ENCODE results near the gene PDCD2L.
A peak's percentile ranks its signal among the peaks of the same experiment; 100 is the strongest.
"Not testable (repeated sequence)": the region's sequence is repeated elsewhere in the genome, so short reads cannot be mapped to it uniquely, and the experiment has no call there.

PDCD2L gene

DNA sequence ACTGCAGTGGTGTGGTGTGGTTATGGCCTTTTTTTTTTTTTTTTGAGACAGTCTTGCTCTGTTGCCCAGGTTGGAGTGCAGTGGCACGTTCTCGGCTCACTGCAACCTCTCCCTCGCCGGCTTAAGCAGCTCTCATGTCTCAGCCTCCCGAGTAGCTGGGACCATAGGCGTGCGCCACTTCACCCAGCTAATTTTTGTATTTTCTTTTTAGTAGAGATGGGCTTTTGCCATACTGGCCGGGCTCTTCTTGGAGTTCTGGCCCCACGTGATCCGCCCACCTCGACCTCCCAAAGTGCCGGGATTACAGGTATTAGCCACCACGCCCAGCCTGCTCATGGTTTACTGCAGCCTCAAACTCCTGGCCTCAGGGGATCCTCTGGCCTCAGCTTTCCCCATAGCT lies 7.0 kb downstream of the PDCD2L start:
- DNase-seq (ENCODE audit: low read depth in 2 of 2): no peak

DNA sequence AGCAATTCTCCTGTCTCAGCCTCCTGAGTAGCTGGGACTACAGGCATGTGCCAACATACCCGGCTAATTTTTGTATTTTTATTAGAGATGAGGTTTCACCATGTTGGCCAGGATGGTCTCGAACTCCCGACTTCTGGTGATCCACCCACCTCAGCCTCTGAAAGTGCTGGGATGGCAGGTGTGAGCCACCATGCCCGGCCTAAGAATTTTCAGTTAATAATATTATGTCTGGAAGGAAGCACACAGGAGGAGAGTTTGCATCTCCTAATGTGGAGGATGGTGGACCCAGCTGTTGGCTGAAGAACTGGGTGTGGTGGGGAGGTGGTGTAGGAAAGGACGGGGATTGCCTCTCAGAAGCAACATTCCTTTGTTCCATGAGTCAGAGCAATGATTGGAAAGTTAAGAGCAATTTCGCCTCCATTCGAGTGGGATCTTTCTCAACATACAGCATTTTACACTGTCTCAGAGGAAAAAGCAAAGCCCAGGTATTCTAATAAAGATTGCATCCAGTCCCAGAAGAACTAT lies 11.9 kb downstream of the PDCD2L start:
- no peak for DNase-seq (ENCODE audit: low read depth in 2 of 2)

DNA sequence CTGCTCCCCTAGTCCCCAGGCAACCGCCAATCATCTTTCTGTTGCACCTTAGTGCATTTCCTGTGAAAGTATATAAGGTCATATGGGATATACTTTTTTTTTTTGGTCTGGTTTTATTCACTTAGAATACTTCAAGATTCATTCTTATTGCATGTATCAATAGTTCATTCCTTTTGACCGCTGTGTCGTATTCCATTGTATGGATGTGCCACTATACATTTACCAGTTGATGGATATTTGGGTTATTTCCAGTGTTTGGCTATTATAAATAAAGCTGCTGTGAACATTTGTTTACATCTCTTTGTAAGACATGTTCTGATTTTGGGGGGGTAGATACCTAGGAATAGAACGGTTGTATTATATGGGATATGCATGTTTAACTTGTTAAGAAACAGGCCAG lies 14.1 kb downstream of the PDCD2L start:
- DNase-seq (ENCODE audit: low read depth in 2 of 2): no peak

DNA sequence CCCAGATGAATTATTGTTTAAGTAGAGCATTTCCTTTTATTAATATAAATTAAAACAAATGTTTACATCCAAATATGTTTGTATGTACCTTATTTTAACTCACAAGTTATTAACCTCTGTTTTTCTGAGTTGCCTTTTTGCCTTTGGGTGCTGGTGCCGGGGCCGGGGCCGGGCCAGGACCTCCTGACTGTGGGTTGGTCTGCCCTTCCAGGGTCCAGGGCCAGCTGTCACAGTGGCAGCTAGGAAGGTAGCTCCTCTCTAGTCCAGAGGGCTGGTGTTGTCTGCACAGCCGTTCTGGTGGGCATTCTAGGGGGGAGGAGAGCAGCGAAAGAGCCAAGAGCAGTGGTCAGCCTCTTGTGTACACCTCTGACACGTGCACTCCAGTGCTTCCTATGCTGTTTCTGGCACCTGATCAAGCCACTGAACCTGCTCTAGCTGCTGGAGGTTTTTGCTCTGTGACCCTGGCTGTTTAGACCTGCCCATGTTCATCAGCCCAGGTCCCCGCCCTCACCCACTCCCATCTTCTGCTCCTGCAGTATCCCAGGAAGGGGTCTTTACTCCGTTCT lies 22.0 kb downstream of the PDCD2L start:
- no peak for DNase-seq (ENCODE audit: low read depth in 2 of 2)

DNA sequence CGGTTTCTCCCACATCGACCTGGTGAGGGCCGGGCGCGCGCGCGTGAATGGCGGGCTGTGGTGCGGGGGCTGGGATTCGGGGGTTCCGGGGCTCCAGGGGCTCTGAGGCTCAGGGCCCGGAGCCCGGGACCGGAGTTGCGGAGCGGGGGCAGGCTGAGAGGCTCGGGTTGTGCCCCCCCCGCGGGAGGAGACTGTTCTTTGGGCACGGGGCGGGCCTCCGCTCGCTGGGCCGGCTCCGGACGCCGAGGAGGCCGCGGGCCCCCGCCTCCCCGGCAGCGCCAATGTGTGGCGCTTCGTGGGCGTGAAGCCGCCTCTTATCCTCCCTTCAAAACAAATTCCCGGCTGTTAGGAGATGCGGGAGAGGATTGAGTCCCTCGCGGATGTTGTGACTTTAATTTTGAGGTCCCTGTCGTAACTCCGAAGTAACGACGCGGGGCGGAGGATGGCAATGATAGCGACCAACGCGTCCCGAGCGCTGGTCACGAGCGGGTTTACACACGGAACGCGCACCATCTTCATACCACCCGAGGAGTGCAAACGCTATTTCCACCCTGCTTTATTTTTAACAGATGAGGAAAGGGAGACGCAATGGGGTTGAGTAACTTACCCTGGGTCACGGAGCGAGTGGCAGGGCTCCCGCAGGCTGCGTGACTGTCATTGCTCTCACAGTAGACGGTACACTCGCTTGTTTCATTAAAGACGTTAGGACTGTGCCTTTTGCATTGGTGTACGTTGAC lies 24.5 kb downstream of the PDCD2L start:
- no peak for DNase-seq (ENCODE audit: low read depth in 2 of 2)

DNA sequence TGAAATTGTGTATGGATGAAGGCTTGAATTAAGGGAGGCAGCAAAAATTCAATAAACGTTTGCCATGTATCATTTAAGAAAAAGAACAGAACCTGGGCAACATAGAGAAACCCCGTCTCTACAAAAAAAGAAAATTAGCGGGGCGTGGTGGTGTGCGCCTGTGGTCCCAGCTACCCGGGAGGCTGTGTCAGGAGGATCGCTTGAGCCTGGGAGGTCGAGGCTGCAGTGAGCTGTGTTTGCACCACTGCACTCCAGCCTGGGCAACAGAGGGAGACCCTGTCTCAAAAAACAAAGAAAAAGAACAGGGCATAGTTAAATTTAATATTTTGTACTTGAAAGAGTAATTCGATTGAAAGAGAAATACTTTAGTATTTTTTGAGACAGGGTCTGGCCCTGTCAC lies 25.4 kb downstream of the PDCD2L start:
- DNase-seq (ENCODE audit: low read depth in 2 of 2): no peak

DNA sequence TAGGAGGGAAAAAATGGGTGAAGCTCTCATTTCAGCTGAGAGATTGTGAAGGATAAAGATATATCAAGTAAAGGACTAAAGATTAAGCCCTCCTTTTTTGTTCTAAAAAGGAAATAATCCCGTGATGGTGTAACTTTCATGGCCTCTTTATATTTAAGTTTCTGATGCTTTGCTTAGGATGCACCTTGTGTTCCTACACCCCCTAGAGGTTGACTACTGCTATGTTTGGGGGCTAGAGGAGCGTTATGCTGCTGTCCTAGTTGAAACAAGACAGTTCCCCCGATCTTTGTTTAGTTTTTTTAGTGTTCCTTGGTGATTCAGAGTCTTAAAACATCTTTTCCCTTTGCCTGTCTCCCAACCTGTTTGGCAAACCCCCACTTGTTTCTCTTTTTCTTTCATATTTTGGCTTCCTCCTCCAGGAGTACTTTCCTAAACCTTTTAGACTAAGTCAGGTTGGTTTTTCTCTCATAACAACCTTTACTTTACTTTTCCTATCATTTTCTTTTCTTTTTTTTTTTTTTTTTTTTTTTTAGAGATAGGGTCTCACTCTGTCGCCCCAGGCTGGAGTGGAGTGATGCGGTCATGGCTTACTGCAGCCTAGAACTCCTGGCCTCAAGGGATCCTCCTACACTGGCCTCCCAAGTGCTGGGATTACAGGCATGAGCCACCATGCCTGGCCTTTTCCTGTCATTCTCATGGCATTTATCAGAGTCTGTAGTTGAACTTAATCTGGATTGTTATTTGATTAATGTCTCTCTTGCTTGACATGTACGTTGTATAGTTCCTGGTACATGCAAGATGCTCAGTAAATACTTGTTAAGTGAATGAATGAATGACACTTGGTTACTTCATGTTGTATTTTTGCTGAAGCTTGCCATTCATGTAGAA lies 26.8 kb downstream of the PDCD2L start:
- DNase-seq (ENCODE audit: low read depth in 2 of 2): no peak

DNA sequence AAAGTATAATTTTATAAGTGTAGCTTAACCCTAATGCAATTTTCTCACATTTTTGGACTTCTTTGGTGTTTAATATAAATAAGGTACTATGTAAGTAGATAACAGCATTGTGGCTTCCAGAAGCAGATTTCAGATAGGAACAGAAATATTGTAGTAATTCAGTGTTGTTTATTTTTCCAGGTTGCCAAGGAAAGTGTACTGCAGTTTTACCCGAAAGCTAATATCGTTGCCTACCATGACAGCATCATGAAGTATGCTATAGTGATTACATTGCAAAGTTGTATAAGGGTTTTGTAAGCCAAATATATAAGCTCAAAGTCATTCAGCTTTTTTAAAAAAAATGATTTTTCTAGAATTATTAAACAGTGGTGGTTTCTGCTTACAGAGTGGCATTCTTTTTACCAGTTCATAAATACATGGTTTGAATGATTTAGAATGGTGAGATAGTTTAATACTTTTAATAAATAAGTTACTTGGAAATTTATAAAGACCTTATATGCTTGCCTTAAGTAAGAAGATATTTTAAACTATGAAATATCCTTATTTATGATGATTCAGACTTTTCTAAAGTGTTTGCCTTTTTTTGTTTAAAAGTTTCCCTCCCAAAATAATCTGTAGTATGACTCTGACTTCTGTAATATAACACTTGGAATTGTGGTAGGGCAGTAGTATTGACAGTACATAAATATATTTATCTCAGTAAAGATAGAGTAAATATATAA lies 27.6 kb downstream of the PDCD2L start:
- no peak for DNase-seq (ENCODE audit: low read depth in 2 of 2)

DNA sequence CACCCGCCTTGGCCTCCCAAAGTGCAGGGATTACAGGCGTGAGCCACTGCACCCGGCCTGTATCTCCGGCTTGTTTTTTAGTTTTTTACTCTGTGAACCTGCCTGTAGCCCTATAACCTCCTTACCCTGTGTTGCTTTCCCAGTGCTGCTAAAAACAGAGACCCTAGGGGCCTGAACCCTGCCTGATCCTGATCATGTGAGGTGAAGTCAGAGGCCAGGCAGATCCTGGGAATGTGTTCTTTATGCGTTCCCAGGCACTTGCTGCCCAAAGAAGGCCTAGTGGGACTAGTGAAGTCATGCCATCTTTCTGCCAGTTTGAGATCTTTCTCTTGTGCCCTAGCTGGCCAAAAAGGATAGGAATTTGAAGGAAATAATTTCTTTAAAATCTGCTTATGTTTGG lies 28.6 kb downstream of the PDCD2L start:
- DNase-seq (ENCODE audit: low read depth in 2 of 2): no peak

DNA sequence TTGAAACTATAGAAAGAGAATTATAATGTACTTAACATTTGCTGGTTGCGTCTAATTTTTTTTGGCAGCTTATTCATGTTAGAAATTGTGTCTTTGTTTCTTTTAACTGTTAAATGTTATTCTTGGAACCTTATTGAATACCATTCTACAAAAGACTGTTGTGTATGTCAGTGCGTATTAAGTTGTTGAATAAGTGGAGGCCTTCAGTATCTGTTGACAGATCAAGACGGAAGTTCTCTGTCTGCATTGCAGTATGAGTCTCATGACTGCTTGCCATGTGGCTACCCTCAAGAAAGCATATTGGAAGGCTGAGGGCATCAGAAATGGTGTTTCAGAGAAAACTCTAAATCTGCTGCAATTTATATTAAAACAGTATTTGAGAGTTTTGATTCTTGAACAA lies 32.5 kb downstream of the PDCD2L start:
- DNase-seq (ENCODE audit: low read depth in 2 of 2): no peak

DNA sequence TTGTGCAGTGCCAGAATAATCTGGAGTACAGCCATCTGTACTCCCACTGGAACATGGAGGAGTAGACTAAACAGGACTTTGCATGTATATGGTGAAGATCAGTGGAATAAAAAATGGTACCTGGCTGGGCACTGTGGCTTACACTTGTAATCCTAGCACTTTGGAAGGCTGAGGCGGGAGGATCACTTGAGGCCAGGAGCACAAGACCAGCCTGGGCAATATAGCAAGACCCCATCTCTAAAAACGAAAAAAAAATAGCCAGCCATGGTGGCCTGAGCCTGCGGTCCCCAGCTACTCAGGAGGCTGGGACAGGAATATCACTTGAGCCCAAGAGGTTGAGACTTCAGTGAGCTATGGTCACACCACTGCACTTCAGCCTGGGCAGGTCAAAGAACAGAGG lies 44.0 kb downstream of the PDCD2L start:
- no peak for DNase-seq (ENCODE audit: low read depth in 2 of 2)

DNA sequence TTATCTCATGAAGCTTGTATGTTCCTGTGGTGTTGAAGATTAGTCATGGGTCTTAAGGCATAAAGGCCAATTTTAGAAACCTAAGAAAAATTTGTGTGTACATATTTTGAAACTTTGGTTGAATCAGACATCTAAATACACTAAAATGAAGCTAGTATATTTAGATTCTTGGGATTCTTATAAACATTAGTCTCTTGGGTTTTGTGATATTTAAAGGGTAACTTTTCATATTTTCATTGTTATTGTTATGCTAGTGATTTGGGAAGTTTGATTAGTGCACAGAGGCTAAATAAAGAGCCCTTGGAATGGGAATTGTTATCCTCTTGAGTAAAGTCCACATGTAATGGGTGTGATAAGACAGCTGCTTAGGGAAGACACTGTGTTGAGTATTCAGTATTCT lies 48.5 kb downstream of the PDCD2L start:
- no peak for DNase-seq (ENCODE audit: low read depth in 2 of 2)

DNA sequence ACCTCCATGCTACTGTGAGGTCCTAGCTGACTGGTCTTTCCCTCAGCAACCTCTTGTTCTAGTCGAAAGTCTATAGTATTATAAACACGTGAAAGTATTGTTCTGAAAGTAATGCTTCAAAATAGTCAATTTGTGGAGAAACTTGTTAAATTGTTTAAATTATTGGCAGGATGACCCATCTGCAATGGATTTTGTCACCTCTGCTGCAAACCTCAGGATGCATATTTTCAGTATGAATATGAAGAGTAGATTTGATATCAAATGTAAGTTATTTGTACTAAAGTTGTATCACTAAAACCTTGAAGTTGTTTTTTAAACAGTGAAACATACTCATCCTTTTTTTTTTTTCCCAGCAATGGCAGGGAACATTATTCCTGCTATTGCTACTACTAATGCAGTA lies 49.9 kb downstream of the PDCD2L start:
- DNase-seq (ENCODE audit: low read depth in 2 of 2): peak; percentile 40

DNA sequence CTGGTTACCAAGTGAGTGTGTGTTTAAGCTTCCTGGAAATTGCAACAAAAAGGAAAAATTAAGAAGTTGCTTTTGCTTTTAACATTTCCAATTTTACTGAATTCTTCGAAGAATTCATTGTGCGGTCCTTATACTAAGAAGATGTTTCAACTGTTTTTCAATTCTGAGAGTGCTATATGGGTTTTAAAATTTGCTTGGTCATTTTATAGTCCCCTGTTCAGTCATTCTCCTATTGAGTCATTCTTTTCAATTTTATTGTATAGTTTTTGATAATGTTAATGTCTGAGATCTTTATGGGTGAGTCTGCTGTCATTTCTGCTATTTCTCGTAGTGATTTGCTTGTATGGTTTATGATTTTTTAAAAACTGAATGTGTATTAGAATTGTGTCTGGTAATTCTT lies 50.5 kb downstream of the PDCD2L start:
- DNase-seq (ENCODE audit: low read depth in 2 of 2): no peak

DNA sequence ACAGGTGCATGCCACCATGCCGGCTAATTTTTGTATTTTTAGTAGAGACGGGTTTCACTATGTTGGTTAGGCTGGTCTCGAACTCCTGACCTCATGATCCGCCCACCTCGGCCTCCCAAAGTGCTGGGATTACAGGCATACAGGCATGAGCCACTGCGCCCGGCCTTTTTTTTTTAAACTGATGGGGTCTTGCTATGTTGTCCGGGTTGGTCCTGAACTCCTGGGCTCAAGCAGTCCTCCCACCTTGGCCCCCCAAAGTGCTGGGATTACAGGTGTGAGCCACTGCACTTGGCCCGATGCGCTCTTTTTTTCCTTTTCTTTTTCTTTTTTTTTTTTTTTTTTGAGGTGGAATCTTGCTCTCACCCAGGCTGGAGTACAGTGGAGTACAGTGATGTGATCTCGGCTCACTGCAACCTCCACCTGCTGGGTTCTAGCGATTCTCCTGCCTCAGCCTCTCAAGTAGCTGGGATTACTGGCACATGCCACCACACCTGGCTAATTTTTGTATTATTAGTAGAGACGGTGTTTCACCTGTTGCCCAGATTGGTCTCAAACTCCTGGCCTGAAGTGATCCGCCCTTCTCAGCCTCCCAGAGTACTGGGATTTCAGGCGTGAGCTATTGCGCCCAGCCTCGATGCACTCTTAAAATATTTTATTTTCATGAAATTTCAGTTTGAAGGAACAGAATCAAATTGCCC lies 51.7 kb downstream of the PDCD2L start:
- DNase-seq (ENCODE audit: low read depth in 2 of 2): not testable (repeated sequence)

DNA sequence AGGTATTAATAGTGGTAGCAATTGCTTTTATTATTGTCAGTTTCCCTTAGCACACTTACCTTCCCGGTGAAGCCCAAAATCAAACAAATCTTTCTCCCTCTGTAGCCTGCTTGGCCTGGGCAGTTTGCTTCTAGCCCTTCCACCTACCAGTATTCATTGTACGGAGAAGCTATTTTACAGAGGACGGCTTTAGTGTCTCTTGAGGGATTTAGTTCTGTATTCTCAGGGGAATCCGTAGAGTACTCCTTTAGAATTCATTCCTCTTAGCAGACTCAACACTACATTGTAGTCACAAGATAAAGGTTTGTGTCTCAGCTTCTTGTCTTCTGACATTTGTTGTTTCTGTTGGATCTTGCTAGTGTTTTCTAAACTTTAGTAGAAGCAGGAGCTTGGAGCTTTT lies 53.2 kb downstream of the PDCD2L start:
- DNase-seq (ENCODE audit: low read depth in 2 of 2): no peak

DNA sequence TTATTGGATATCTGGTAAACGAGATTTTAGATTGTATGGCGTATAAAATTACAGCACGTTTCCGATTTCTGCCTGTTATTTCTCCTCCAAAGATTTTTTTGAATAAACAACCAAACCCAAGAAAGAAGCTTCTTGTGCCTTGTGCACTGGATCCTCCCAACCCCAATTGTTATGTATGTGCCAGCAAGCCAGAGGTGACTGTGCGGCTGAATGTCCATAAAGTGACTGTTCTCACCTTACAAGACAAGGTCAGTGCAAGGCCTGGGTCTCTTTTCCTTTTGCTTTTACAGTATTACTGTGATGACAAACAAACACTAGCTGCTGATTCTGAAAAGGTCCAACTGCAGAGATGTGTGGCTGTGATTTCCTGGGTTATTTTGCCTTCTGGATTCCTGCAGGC lies 54.5 kb downstream of the PDCD2L start:
- DNase-seq (ENCODE audit: low read depth in 2 of 2): no peak

DNA sequence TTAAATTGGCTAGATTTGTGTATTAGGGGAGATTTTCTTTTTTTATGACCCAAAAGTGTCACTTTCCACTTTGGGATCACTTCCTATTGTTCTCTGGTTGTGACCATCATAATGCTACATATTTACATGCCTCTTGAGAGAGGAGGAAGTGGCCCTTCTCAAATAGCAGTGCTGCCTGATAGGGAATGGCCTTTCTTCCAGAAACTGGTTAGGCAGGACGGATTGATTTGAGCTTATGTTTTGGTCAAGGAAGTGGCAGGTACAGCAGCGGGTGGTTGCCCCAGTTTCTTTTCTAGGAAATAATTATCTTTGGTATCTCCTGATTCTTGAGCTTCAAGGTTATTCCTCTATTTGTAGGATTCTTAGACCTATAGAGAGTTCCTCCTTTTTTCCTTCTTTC lies 55.4 kb downstream of the PDCD2L start:
- DNase-seq (ENCODE audit: low read depth in 2 of 2): no peak

DNA sequence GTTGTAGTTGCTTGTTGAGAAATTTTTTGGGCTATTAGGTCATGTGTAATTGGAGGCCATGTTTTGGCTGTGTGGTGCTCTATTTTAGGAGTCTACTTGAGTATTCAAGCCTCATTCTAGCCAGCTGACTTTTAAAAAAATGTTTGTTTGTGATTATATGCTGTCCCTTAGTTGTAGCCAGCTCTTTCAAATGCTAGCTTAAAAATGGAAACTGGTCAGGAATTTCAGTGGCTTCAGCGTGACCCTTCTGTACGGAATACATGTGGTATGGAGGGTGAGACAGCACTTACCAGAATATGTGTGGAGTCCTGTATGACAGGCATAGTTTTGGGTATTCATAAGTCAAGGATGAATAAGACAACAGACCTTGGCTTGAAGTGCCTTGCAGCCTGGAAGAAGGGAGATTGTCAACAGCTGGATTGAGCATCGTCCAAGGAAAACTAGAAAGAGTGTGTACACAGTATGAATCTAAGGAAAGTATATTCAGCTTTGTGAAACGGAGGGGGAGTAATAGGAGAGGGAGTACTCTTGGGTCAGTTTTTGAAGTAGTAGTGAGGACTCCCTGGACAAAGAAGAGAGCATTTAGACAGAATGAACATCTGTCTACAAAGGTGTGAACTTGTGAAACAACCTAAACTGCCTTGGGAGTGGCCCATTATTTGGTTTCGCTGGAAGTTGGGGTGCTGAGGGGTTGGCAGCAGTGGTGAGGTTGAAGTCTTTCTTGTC lies 57.3 kb downstream of the PDCD2L start:
- DNase-seq (ENCODE audit: low read depth in 2 of 2): no peak

DNA sequence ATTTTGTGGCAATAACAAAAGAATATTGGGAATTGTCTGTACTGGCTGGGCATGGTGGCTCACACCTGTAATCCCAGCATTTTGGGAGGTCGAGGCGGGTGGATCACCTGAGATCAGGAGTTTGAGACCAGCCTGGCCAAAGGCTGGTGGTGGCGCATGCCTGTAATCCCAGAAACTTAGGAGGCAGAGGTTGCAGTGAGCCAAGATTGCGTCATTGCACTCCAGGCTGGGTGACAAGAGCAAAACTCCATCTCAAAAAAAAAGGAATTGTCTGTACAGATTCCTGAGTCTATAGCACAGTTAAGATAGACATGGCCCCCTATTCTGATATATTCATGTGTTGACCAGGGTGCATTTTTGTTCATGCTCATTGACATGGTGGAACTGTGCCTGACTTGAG lies 60.6 kb downstream of the PDCD2L start:
- not testable (repeated sequence) for DNase-seq (ENCODE audit: low read depth in 2 of 2)

DNA sequence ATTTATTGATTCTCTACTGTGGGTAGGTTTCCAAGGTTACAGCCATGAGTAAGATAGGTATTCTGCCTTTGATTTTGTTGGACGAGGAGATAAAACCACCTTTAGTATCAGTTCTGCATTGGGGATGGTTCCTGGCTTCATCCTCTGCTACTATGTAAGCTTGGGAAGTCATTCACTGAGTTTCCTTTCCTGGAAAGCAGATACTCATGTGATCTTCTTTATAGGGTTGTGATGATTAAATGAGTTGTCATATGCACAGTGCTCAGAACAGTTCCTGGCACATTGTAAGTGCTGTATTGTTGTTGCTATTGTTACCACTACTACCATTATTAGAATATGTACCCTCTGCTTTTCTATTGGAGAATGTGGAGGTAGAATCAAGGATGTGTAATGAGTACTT lies 64.2 kb downstream of the PDCD2L start:
- no peak for DNase-seq (ENCODE audit: low read depth in 2 of 2)

All from fibroblast of skin of left biceps (primary cell).